Coronary artery (tissue), 2 donors: ENCODE data around the gene RDH12.
A peak's percentile ranks its signal among the peaks of the same experiment; 100 is the strongest.

Experiments
- DNase-seq: peaks from one replicate; pipeline ENCODE4 v3.0.0-alpha.2; 2017; ENCODE audit warnings: low spot score
- H3K27ac ChIP-seq, 2 donors: fragments of 200-600 bp; sonication (generic); one replicate each; pipeline ENCODE4 v1.5.1; 2016 to 2019
- H3K4me3 ChIP-seq: fragments of 200-600 bp; sonication (generic); 2 replicates; pipeline ENCODE4 v1.5.1; 2016; ENCODE audit warnings: mild to moderate bottlenecking, moderate library complexity
- TF ChIP-seq, protein P1 (sequence below): fragments of 200-600 bp; sonication (generic); IDR thresholded peaks from one replicate; pipeline ENCODE4 v1.5.1; 2019; ENCODE audit warnings: antibody characterized with exemption

The RDH12 gene

DNA sequence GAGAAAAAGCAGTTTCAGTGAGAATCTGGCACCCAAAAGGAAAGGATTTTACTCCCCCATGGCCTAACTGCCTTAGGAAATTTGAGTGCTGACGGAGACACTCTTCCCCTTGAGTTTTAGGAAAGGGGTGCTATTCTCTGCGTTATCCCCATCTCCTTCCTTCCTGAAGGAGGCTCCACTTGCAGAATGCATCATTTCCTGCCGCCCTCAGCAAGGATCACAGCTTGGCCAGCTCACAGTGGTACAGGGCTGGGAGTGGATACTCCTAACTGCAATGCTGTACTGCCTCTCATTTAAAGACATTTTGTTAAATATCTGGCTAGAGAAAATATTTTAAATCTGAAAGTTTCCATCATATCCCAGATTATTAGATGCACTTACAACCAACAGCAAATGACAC is 33.0 kb downstream of the RDH12 start:
- H3K27ac ChIP-seq, result no peak overlapping the region
- DNase-seq, result no peak
- TF ChIP-seq, protein P1, sequence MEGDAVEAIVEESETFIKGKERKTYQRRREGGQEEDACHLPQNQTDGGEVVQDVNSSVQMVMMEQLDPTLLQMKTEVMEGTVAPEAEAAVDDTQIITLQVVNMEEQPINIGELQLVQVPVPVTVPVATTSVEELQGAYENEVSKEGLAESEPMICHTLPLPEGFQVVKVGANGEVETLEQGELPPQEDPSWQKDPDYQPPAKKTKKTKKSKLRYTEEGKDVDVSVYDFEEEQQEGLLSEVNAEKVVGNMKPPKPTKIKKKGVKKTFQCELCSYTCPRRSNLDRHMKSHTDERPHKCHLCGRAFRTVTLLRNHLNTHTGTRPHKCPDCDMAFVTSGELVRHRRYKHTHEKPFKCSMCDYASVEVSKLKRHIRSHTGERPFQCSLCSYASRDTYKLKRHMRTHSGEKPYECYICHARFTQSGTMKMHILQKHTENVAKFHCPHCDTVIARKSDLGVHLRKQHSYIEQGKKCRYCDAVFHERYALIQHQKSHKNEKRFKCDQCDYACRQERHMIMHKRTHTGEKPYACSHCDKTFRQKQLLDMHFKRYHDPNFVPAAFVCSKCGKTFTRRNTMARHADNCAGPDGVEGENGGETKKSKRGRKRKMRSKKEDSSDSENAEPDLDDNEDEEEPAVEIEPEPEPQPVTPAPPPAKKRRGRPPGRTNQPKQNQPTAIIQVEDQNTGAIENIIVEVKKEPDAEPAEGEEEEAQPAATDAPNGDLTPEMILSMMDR, result no peak
- H3K4me3 ChIP-seq, result no peak overlapping the region

DNA sequence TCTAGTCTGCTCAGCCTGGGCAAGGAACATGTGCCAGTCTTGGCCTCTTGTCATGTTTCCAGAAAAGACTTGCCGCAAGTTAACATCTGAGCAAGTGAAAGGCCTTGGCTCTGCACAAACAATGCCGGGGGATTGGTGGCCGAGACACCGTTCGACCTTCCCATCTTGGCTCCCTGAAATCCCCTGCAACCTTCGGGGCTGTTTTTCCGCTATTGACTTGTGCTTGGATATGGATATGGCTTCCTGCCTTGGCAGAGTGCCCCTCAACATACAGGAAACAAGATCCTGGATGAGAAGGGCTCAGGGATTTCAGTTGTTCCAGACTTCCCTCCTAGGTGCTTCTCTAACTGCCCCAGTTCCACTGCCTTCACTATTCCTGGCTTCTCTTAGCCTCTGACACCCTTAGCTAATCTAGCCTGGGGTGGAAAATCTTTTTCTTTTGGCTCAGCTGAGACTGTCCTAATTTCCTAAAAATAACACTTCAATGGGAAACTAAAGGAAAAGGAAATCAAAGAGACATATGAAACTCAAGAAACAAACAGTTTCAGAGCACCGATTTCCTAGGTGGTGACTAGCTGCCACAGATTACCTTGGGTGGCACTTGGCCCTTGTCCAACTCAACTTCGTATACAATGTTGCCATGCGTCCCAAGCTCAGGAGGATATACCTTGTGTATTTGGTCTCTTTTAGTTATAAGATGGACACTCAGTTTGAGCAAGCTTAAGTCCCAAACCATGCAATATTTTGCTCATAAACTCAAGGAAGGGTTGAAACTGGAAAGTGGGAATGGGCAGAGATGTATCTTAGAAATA is 33.9 kb downstream of the RDH12 start:
- Histone ChIP-seq H3K4me3 (no peak overlapping the region), H3K27ac (no peak overlapping the region)
- TF ChIP-seq, protein P1, result no peak
- DNase-seq, result no peak

DNA sequence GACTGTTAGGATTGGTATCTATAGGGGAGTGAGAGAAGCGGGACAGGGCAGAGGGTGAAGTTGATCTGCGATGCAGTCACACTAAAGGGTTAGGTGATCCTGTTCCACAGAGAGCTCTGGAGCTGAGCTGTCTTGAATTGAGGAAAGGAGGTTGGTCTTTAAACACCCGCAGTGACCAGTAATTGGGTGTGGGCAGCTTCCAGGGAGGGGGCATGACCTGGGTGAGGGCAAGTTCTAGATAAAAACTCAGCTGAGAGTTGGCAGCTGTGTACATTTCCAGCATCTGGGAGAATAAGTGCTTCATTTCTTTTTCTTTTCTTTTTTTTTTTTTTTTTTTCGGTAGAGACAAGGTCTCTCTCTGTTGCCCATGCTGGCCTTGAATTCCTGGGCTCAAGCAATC is 35.1 kb downstream of the RDH12 start:
- Histone ChIP-seq H3K27ac (no peak overlapping the region), H3K4me3 (no peak overlapping the region)
- TF ChIP-seq, protein P1, result no peak
- DNase-seq, result no peak

DNA sequence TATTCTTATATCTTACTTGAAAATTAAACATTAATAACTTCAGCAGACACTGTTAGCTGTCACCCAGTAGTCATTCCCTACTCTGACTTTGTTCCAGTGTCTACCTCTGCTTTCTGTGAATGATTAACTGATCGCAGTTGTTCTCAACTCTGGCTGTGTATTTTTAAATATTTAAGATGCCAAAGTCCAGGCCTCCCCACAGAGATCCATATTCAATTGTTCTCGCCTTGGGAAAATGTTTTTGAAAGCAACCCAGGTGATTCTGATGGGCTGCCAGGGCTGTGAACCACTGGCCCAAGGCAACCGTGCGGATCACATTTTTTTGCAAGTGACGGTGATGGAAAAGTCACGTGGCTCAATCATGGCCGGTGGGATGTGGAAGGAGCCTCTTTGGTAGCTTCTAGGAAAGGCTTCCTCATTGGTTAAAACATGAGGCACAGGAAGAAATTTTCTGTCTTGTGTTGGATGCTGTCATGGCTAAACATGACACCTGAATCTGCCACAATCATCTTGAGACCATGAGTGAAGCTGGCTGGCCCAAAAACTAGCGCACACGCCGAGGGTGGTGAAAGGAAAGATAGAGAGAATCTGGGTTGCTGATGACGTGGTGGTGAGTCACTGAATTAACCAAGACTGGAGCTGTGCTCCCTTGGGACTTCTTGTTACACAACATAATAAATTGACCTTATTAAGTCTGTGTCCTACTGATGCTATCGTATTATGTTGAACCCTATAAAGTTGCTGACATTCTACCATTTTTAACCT is 37.2 kb downstream of the RDH12 start:
- peak; percentile 84 for DNase-seq
- TF ChIP-seq, protein P1, result no peak
- Histone ChIP-seq H3K27ac (peak overlapping the region in 1 of 2 donors; percentile 1), H3K4me3 (no peak overlapping the region)

DNA sequence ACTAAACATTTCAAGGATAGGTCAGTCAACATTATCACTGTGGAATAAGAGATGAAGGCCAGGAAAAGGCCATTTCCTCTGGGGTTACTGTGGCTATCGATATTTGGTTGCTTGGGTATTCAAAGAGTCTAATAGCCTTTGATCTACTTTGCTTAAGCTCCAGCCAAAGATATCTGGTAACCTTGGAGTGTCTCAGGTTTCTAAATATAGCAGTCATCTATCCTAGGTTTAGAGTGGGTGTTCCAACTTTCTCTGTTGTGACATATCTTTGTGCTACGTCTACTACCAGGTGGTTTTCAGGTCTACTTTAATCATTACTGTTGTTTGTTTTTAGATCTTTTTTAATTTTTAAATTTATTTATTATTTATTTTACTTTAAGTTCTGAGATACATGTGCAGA is 42.4 kb downstream of the RDH12 start:
- DNase-seq, result no peak
- H3K27ac ChIP-seq, result no peak overlapping the region
- H3K4me3 ChIP-seq, result no peak overlapping the region
- TF ChIP-seq, protein P1, result no peak

DNA sequence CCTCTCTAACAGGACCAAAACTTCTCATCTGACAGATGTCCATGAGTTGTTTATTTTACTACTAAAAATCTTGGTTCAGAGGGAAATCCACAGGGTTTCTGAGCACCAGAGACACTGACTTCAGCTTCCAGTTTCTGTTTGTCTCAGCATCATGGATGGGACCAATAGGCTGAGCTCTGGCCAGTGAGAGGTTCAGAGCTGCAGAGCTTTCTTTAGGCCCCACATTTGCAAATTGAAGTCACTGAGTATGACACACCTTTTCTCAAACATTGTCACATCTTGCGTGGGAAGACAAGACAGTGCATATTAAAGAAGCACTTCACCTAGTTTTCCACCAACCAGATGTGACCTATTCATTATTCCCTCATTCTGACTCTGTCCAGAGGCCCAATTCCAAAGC is 45.2 kb downstream of the RDH12 start:
- Histone ChIP-seq H3K4me3 (no peak overlapping the region), H3K27ac (no peak overlapping the region)
- DNase-seq, result no peak
- TF ChIP-seq, protein P1, result no peak
